ENCODE results near the gene ABLIM2. TPM values are rescaled to one million over a fixed set of nuclear protein-coding genes. Genes with fewer than 3 reads are reported as not detected.

ABLIM2 gene
- total and polyA plus RNA-seq, 3 donors from 2014 or later, result 5.2 to 7.5 (median 6.9) TPM

- TF ChIP-seq POLR2A (IDR thresholded peaks at IDR 0.05), result no peak
- no peak for TF ChIP-seq CTCF (IDR thresholded peaks at IDR 0.05)
- H3K4me1 ChIP-seq, result no peaks in the 10 kb centered on the region
- intact Hi-C loops (cut with DNase I; ENCODE audit: low total_unique reads), result no loop called here
- no peak overlapping the region for H3K4me3 ChIP-seq
- no peaks in the 10 kb centered on the region for H3K27me3 ChIP-seq
- H3K9me3 ChIP-seq, result no peaks in the 10 kb centered on the region
- DNase-seq, result no peak
- H3K36me3 ChIP-seq (ENCODE audit: low read depth, missing control alignments), result no peaks in the 10 kb centered on the region
- 86 to 89% methylated on average over 5 of the region's 5 CpGs for WGBS, 2 donors
- no peak overlapping the region for H3K27ac ChIP-seq
Observed at GRCh38 chr4:8123870-8124269, 34.7 kb downstream of the ABLIM2 start.

GRCh38 chr4:8123389-8123788 is 35.2 kb downstream of the ABLIM2 start:
- no peak for DNase-seq

GRCh38 chr4:8122746-8123145 is 35.9 kb downstream of the ABLIM2 start:
- H3K27ac ChIP-seq, result no peak overlapping the region
- peaks cover 5% of the 10 kb centered on the region for H3K4me1 ChIP-seq
- no peaks in the 10 kb centered on the region for H3K36me3 ChIP-seq (ENCODE audit: low read depth, missing control alignments)
- intact Hi-C loops (cut with DNase I; ENCODE audit: low total_unique reads), result no loop called here
- TF ChIP-seq POLR2A (IDR thresholded peaks at IDR 0.05), result no peak
- no peak for TF ChIP-seq CTCF (IDR thresholded peaks at IDR 0.05)
- no peaks in the 10 kb centered on the region for H3K27me3 ChIP-seq
- no peak overlapping the region for H3K4me3 ChIP-seq
- DNase-seq, result no peak
- no peaks in the 10 kb centered on the region for H3K9me3 ChIP-seq
- WGBS, 2 donors, result 91% methylated on average over 10 of the region's 10 CpGs

More at GRCh38 chr4:8123389-8123788, 35.2 kb downstream of the ABLIM2 start:
- Histone ChIP-seq H3K4me1 (no peaks in the 10 kb centered on the region), H3K27me3 (no peaks in the 10 kb centered on the region), H3K9me3 (no peaks in the 10 kb centered on the region), H3K4me3 (no peak overlapping the region), H3K27ac (no peak overlapping the region), H3K36me3 (ENCODE audit: low read depth, missing control alignments) (no peaks in the 10 kb centered on the region)
- TF ChIP-seq POLR2A (IDR thresholded peaks at IDR 0.05), result no peak
- TF ChIP-seq CTCF (IDR thresholded peaks at IDR 0.05), result no peak
- intact Hi-C loops (cut with DNase I; ENCODE audit: low total_unique reads), result no loop called here
- WGBS, 2 donors, result 66 to 90% methylated on average over 2 to 8 of the region's 8 CpGs

- Histone ChIP-seq H3K4me3 (no peak overlapping the region), H3K4me1 (peaks cover 10% of the 10 kb centered on the region), H3K36me3 (ENCODE audit: low read depth, missing control alignments) (no peaks in the 10 kb centered on the region), H3K27ac (no peak overlapping the region), H3K9me3 (no peaks in the 10 kb centered on the region), H3K27me3 (no peaks in the 10 kb centered on the region)
- intact Hi-C loops (cut with DNase I; ENCODE audit: low total_unique reads), result no loop called here
- WGBS, 2 donors, result 96 to 100% methylated on average over 4 to 16 of the region's 16 CpGs
- DNase-seq, result no peak
- TF ChIP-seq POLR2A (IDR thresholded peaks at IDR 0.05) (no peak), CTCF (IDR thresholded peaks at IDR 0.05) (no peak)
Observed at GRCh38 chr4:8121292-8122015, 37.2 kb downstream of the ABLIM2 start.

- Histone ChIP-seq H3K9me3 (no peaks in the 10 kb centered on the region), H3K27me3 (no peaks in the 10 kb centered on the region), H3K36me3 (ENCODE audit: low read depth, missing control alignments) (no peaks in the 10 kb centered on the region), H3K4me1 (peaks cover 10% of the 10 kb centered on the region), H3K4me3 (no peak overlapping the region), H3K27ac (no peak overlapping the region)
- no peak for TF ChIP-seq POLR2A (IDR thresholded peaks at IDR 0.05)
- TF ChIP-seq CTCF (IDR thresholded peaks at IDR 0.05), result no peak
- WGBS, 2 donors, result 75 to 78% methylated on average over 10 to 12 of the region's 12 CpGs
- intact Hi-C loops (cut with DNase I; ENCODE audit: low total_unique reads), result no loop called here
- no peak for DNase-seq
Observed at GRCh38 chr4:8120501-8120900, 38.1 kb downstream of the ABLIM2 start.
